ENCODE measurements around the gene CDC42BPG.

The CDC42BPG gene

GRCh38 chr11:64864135-64864472 lies 19.7 kb upstream of the CDC42BPG start:
- Histone ChIP-seq H3K18ac (ENCODE audit: low read length) (no peak overlapping the region), H3K9ac (ENCODE audit: low read length) (no peak overlapping the region), H2BK120ac (ENCODE audit: low read depth, low read length) (no peak overlapping the region), H2BK5ac (ENCODE audit: low read length) (no peak overlapping the region), H3K79me2 (ENCODE audit: control insufficient read depth, insufficient read depth, low read length) (no peaks in the 10 kb centered on the region), H4K8ac (ENCODE audit: low read depth, low read length) (no peak overlapping the region), H3K4ac (ENCODE audit: low read depth, low read length) (no peak overlapping the region), H3K23ac (ENCODE audit: low read length) (no peak overlapping the region), H3K4me1 (ENCODE audit: control insufficient read depth, low read depth, low read length) (no peaks in the 10 kb centered on the region), H2AK5ac (ENCODE audit: low read length) (no peak overlapping the region), H3K56ac (ENCODE audit: low read length) (no peak overlapping the region), H4K5ac (ENCODE audit: low read length) (no peak overlapping the region), H3K27ac (ENCODE audit: low read depth, low read length) (no peak overlapping the region), H3K4me3 (ENCODE audit: low read length) (no peak overlapping the region), H2BK15ac (replicated peaks; ENCODE audit: low read depth) (no peak overlapping the region), H3K4me2 (ENCODE audit: low read length) (no peak overlapping the region), H3K36me3 (ENCODE audit: control insufficient read depth, insufficient read depth, low read length) (no peaks in the 10 kb centered on the region), H3K79me1 (ENCODE audit: low read length) (peaks cover 7% of the 10 kb centered on the region), H3K27me3 (ENCODE audit: insufficient read depth, low read length, poor library complexity) (no peaks in the 10 kb centered on the region)
- WGBS (ENCODE audit: extremely low coverage, insufficient coverage, low lambda C conversion rate), result no CpG with 5 or more reads among the region's 9 CpGs
- no peak for DNase-seq

DNA sequence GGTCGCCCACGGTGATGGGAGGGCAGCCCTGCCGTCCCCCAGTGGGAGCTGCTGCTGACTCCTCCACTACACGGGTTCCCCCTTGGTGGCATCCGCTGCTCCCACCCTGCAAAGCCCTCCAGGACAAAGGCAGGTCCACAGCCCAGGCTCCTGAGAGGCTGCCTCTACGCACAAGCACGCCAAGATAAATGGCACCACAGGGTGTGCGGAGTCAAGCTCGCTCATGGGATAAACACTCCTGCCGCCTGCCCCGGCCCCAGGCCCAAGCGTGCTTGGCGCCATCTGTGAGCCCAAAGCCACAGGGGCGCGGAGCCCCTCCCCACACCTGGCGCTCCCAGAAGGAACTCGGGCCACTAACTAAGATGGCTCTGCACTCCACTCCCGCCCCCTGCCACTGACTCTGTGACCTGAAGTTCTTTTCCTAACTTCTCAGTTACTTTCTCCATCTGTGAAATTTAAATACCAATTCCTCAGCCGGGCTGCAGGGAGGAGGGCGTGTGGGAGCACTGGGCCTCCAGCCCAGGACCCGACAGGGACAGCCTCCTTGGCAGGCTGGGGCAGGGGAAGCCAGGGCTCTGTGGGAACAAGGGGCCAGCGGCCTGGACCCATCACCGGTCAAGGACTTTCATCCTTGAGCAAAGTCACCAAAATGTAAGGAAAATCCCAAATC lies 19.1 kb upstream of the CDC42BPG start:
- no CpG with 5 or more reads among the region's 23 CpGs for WGBS (ENCODE audit: extremely low coverage, insufficient coverage, low lambda C conversion rate)
- DNase-seq, result no peak
- Histone ChIP-seq H3K4me3 (ENCODE audit: low read length) (no peak overlapping the region), H2BK120ac (ENCODE audit: low read depth, low read length) (no peak overlapping the region), H3K79me1 (ENCODE audit: low read length) (peaks cover 6% of the 10 kb centered on the region), H3K23ac (ENCODE audit: low read length) (no peak overlapping the region), H3K4me1 (ENCODE audit: control insufficient read depth, low read depth, low read length) (no peaks in the 10 kb centered on the region), H3K4me2 (ENCODE audit: low read length) (no peak overlapping the region), H2BK15ac (replicated peaks; ENCODE audit: low read depth) (no peak overlapping the region), H3K27ac (ENCODE audit: low read depth, low read length) (no peak overlapping the region), H4K5ac (ENCODE audit: low read length) (no peak overlapping the region), H3K9ac (ENCODE audit: low read length) (no peak overlapping the region), H4K8ac (ENCODE audit: low read depth, low read length) (no peak overlapping the region), H3K27me3 (ENCODE audit: insufficient read depth, low read length, poor library complexity) (no peaks in the 10 kb centered on the region), H3K18ac (ENCODE audit: low read length) (no peak overlapping the region), H3K79me2 (ENCODE audit: control insufficient read depth, insufficient read depth, low read length) (no peaks in the 10 kb centered on the region), H3K36me3 (ENCODE audit: control insufficient read depth, insufficient read depth, low read length) (no peaks in the 10 kb centered on the region), H2BK5ac (ENCODE audit: low read length) (no peak overlapping the region), H3K4ac (ENCODE audit: low read depth, low read length) (no peak overlapping the region), H2AK5ac (ENCODE audit: low read length) (no peak overlapping the region), H3K56ac (ENCODE audit: low read length) (no peak overlapping the region)

- Histone ChIP-seq H3K18ac (ENCODE audit: low read length) (no peak overlapping the region), H3K27ac (ENCODE audit: low read depth, low read length) (no peak overlapping the region), H2BK120ac (ENCODE audit: low read depth, low read length) (no peak overlapping the region), H4K5ac (ENCODE audit: low read length) (no peak overlapping the region), H3K4me3 (ENCODE audit: low read length) (no peak overlapping the region), H3K23ac (ENCODE audit: low read length) (no peak overlapping the region), H2BK15ac (replicated peaks; ENCODE audit: low read depth) (no peak overlapping the region), H3K27me3 (ENCODE audit: insufficient read depth, low read length, poor library complexity) (no peaks in the 10 kb centered on the region), H2AK5ac (ENCODE audit: low read length) (no peak overlapping the region), H3K79me2 (ENCODE audit: control insufficient read depth, insufficient read depth, low read length) (no peaks in the 10 kb centered on the region), H3K4me1 (ENCODE audit: control insufficient read depth, low read depth, low read length) (no peaks in the 10 kb centered on the region), H3K4ac (ENCODE audit: low read depth, low read length) (no peak overlapping the region), H4K8ac (ENCODE audit: low read depth, low read length) (no peak overlapping the region), H3K56ac (ENCODE audit: low read length) (peak overlapping the region; percentile 10), H3K79me1 (ENCODE audit: low read length) (peaks cover 5% of the 10 kb centered on the region), H3K9ac (ENCODE audit: low read length) (no peak overlapping the region), H3K4me2 (ENCODE audit: low read length) (no peak overlapping the region), H2BK5ac (ENCODE audit: low read length) (no peak overlapping the region), H3K36me3 (ENCODE audit: control insufficient read depth, insufficient read depth, low read length) (no peaks in the 10 kb centered on the region)
- DNase-seq, result no peak
- WGBS (ENCODE audit: extremely low coverage, insufficient coverage, low lambda C conversion rate), result no CpG with 5 or more reads among the region's 9 CpGs
Observed at GRCh38 chr11:64862987-64863390, 18.5 kb upstream of the CDC42BPG start.

DNA sequence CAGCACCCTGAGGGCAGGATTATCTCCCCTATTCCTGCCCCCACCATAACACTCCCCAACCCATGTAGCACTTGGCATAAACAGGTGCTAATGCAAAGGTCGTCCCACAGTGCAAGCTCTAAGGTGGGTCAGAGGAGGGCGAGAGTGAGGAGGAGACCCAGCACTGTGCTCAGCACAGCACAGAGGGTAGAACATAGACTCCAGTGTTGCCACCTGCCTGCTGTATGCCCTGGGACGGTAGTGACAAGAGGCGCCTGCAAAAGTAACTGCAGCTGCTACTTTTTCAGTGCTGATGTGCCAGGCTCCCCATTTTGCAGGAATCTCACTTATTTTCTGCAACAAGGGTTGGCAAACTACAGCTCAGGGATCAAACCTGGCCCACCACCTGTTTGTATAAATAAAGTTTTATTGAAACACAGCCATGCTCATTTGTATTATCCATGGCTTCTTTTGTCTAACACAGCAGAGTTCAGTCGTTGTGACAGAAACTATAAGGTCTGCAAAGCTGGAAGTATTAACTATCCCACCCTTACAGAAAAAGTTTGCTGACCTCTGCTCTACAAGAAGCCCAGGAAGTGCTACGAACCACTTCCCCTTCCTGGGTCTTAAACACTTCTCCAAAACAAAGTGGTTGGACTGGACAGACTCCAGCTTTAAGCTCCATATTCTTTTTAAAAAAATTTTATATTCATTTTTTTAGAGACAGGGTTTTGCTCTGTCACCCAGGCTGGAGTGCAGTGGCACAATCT lies 16.9 kb upstream of the CDC42BPG start:
- no peak for DNase-seq
- no peaks in the 10 kb centered on the region for H3K36me3 ChIP-seq (ENCODE audit: control insufficient read depth, insufficient read depth, low read length)
- H2BK5ac ChIP-seq (ENCODE audit: low read length), result no peak overlapping the region
- H3K4me2 ChIP-seq (ENCODE audit: low read length), result no peak overlapping the region
- H4K5ac ChIP-seq (ENCODE audit: low read length), result no peak overlapping the region
- no peaks in the 10 kb centered on the region for H3K27me3 ChIP-seq (ENCODE audit: insufficient read depth, low read length, poor library complexity)
- no peak overlapping the region for H3K18ac ChIP-seq (ENCODE audit: low read length)
- no peak overlapping the region for H2BK120ac ChIP-seq (ENCODE audit: low read depth, low read length)
- no peak overlapping the region for H3K9ac ChIP-seq (ENCODE audit: low read length)
- H2BK15ac ChIP-seq (replicated peaks; ENCODE audit: low read depth), result no peak overlapping the region
- no peak overlapping the region for H3K4ac ChIP-seq (ENCODE audit: low read depth, low read length)
- H3K56ac ChIP-seq (ENCODE audit: low read length), result no peak overlapping the region
- WGBS (ENCODE audit: extremely low coverage, insufficient coverage, low lambda C conversion rate), result no CpG with 5 or more reads among the region's 6 CpGs
- no peak overlapping the region for H3K4me3 ChIP-seq (ENCODE audit: low read length)
- H3K23ac ChIP-seq (ENCODE audit: low read length), result no peak overlapping the region
- no peak overlapping the region for H2AK5ac ChIP-seq (ENCODE audit: low read length)
- H3K27ac ChIP-seq (ENCODE audit: low read depth, low read length), result no peak overlapping the region
- H3K79me1 ChIP-seq (ENCODE audit: low read length), result peaks cover 5% of the 10 kb centered on the region
- H3K79me2 ChIP-seq (ENCODE audit: control insufficient read depth, insufficient read depth, low read length), result no peaks in the 10 kb centered on the region
- no peaks in the 10 kb centered on the region for H3K4me1 ChIP-seq (ENCODE audit: control insufficient read depth, low read depth, low read length)
- no peak overlapping the region for H4K8ac ChIP-seq (ENCODE audit: low read depth, low read length)

- Histone ChIP-seq H3K27ac (ENCODE audit: low read depth, low read length) (no peak overlapping the region), H3K79me1 (ENCODE audit: low read length) (no peaks in the 10 kb centered on the region), H2BK120ac (ENCODE audit: low read depth, low read length) (no peak overlapping the region), H3K4me3 (ENCODE audit: low read length) (no peak overlapping the region), H3K79me2 (ENCODE audit: control insufficient read depth, insufficient read depth, low read length) (no peaks in the 10 kb centered on the region), H4K8ac (ENCODE audit: low read depth, low read length) (no peak overlapping the region), H3K4me2 (ENCODE audit: low read length) (no peak overlapping the region), H3K4ac (ENCODE audit: low read depth, low read length) (no peak overlapping the region), H3K27me3 (ENCODE audit: insufficient read depth, low read length, poor library complexity) (no peaks in the 10 kb centered on the region), H4K5ac (ENCODE audit: low read length) (no peak overlapping the region), H3K56ac (ENCODE audit: low read length) (no peak overlapping the region), H2BK5ac (ENCODE audit: low read length) (no peak overlapping the region), H3K4me1 (ENCODE audit: control insufficient read depth, low read depth, low read length) (no peaks in the 10 kb centered on the region), H3K36me3 (ENCODE audit: control insufficient read depth, insufficient read depth, low read length) (no peaks in the 10 kb centered on the region), H3K23ac (ENCODE audit: low read length) (no peak overlapping the region), H3K9ac (ENCODE audit: low read length) (no peak overlapping the region), H2BK15ac (replicated peaks; ENCODE audit: low read depth) (no peak overlapping the region), H3K18ac (ENCODE audit: low read length) (no peak overlapping the region), H2AK5ac (ENCODE audit: low read length) (no peak overlapping the region)
- DNase-seq, result no peak
- no CpG with 5 or more reads among the region's 33 CpGs for WGBS (ENCODE audit: extremely low coverage, insufficient coverage, low lambda C conversion rate)
Observed at GRCh38 chr11:64859542-64860414, 15.3 kb upstream of the CDC42BPG start.
